ENCODE measurements around the gene MYNN.
"Not testable (repeated sequence)": the region's sequence is repeated elsewhere in the genome, so short reads cannot be mapped to it uniquely, and the experiment has no call there.

The MYNN gene

DNA sequence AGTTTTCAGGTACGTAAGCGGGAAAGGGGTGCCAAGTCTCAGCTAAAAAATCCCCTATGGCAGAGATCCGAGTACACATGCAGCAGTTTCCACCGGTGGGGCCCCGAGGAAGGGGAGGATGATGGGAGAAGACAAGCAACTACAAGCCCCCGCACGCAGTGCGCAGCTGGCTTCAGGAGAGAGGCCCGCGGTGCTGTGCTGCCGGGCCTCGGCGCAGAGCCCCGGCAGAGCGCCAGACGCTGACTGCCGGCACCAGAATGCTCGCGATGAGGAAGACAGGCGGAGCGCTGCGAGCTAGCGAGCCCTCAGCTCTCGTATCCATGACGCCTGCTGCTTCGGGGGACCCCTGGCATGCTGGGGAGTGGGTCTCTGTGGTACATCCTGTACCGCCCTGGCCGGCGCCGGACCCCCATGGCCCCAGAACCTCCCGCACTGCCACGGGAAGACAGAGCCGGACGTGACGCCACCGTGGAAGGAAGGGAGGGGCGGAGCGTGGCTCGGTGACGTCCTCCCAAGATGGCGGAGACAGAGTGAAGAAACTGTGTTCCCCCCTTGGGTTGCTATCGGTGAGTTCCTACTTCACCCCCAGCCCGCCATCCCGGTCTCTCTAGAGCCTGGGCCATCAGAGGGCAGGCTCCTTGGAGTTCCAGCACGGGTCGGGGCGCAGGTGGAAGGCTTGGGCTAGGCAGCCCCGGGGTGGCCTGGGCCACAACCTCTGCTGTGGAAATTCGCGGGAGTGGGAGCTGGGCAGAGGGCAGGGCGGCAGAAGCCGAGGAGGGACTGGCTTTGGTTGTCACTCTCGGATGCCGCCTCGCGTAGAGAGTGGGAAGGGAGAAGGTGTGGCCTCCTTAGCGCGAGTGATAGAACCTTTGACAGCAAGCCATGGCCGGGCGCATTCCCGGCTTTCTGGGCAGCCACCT lies at the start of gene MYNN:
Gene MYNN (plus strand): TSS at position 500 of the 920 bp plus-strand sequence. CDS start 900 bp downstream, outside the sequence.
- DNase-seq, result peak; percentile 73

DNA sequence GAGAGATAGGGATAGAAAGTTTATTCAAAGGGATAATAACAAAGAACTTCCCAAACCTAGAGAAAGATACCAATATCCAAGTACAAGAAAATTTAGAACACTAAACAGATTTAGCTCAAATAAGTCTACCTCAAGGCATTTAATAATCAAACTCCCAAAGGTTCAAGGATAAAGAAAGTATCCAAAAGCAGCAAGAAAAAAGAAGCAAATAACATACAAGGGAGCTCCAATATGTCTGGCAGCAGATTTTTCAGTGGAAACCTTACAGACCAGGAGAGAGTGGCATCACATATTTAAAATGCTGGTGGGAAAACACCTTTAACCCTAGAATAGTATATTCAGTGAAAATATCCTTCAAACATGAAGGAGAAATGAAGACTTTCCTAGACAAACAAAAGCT lies 41.3 kb upstream of the MYNN start:
- not testable (repeated sequence) for DNase-seq

DNA sequence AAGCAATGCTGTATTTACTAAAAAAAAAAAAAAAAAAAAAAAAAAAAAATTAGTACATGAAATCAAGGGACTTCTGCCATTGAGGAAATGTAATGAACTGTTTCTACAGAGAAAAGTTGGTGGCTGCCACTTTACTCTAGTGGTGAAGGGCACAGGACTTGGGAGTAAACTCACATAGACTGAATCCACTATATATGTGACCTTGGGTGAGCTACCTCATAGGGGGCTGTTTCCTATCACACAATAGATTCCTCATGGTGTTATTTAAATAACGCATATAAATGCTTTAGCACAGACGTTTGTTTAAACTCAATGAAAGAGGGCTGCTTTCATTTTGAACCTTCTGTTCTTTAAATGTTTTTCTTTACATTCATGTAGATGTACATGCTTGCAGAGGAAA lies 34.1 kb upstream of the MYNN start:
- DNase-seq, result no peak

DNA sequence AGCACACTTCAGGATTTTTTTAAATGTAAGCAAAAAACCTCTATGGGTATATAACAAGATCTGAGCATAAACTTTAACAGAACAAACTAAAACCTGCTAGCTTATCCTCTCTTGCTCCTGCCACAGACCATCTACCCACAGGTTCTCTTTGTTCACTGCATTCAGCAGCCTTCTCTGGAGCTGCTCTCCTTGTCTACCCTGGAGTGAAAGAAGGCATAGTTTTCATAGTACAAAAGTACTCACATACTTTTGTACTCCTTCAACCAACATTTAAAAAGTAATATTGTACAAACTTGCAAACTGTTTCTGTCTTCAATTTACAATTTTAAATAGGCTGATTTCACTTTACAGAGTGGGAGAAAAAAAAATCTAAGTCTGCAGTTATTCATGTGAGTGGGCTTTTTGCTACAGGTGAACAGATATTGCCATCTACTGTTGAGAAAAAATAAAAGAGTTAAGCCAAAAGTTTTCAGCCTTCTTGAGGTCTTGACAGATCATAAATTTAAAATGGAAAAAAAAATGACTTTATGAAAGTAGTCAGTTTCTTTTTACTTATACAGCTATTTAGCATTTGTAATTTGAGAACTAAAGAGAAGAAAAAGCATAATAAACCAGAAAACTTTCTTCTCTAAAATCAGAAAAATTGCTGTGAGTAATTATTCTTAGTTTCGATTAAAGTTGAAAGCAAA lies 28.7 kb upstream of the MYNN start:
- no peak for DNase-seq

DNA sequence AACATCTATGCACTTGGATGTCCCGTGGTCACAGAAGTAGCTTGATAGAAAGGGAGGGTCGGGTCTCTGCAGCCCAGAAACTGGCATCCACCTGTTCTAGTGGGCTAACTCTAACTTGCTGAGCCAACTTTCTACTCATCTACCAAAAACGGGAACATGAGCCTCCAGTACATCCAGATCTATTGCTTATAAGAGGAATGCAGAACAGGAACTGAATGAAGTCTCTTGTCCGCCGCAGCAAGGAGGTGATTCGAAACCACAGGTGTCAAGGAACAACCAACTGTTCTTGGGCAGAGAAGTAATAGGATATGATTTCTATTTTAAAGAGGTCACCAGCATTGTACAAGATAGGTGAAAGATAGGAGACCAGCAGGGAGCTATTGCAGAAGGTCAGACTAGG lies 26.3 kb upstream of the MYNN start:
- DNase-seq, result no peak

DNA sequence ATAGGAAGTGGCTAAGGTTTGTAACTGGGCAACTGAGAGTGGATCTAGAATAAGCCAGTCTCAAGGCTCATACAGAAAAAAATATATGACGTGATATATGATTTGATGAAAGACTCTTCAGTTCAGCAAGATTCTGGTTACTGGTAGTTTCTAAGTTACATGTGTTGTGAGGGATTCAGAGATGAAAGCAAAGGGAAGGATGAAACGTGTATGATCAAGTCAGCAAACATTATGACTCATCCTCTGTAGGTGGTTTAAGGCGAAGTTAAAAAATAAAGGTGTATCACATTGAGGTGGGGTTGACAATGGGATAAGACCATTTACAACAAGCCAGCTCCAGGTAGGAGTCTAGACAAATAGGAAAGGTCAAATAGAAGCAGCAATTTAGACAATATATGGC lies 24.5 kb upstream of the MYNN start:
- DNase-seq, result no peak

DNA sequence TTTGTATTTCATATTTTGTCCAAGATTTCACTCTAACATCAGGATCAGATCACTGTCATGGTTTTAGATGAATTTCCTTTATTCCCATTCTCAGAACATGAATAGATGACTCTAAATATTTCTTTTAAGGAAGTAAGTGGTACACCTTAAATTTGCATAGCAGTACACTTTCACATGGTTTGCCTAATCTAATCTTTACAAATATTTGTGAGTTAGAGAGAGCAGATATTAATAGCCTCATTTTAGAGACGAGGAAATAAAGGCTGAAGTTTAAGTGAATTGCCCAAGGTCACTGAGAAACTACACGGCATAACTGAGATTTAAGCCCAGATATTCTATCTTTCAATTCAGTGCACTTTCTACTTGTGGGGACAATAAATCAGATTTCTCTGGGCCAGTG lies 22.5 kb upstream of the MYNN start:
- DNase-seq, result no peak

DNA sequence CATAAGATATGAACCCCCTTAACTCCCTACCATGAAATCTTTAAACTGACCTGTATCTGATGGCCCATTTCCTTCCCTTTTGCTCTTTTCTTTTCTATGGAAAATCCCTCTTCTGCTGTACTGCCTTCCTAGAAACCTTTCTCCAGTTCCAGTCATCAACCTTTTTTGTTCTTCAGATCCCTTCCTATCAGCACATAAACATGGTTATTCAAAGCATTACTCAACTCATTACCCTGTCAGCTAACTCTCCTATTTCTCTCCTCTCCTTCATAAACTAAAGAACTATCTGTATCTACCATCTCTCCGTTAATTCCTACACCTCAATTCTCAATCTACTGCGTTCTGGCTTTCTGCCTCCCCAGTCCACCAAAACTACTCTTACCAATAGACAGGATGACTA lies 21.3 kb upstream of the MYNN start:
- no peak for DNase-seq

DNA sequence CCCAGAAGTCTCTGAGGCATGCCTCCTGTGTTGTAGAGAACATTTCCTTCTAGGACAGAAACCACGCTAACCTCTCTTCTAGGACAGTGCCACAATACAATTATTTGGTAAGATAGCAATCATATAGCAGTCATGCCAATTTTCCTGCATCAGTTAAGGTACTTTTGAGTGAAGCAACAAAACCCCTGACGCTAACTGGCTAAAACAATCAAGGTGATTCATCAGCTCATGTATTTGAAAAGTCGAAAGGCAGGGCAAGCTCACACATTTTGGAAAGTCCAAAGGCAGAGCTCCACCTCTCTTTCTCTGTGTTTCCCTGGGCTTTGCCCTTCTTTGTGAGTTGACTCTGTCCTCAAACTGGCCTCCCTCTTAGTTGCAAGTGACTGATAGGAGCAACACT lies 18.5 kb upstream of the MYNN start:
- DNase-seq, result no peak

DNA sequence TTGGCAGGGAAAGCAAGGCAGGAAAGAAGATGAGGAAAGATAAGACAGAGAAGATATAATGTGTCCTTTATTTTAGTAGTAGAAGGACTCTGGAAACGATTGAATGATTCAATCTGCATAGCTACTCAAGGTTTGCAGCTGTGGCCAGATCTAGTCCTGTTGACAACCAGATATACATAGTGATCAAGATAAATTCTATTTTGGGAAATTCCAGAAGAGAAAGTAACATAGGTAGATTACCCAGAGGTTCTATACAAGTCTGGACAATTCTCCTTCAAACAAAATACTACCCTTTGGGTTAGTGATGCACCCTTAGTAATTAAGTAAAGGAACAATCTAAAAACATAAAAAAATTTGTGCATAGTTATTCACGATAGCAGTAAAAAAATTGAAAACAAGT lies 17.7 kb upstream of the MYNN start:
- no peak for DNase-seq

DNA sequence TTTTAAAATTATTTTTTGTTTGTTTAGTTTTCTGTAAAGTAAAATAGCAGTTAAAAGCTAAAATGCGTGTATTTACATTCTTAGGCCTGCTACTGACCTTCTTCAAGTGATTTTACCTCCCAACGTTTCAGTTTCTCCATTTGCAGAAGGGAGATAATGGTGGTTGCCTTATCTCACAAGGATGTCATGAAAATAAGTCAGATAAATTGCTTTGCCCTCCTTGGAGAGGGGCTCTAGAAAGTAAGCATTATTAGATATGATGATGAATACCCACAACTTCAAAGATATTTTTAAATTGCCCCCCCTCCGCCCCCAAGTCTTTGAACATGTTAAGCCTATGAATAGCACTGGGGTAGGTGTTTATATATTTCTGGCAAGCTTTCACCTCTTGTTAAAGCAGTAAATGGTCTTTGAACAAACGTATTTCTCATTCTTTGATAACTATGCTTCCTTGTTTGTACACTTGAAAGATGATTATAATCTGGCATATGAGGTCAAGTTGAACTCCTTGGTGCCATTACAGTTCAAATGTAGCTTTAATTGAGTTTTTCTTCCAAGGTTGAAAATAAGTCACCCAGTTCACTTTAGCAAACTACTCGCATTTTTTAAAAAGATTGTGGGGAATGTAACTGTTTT lies 14.7 kb upstream of the MYNN start:
- DNase-seq, result no peak

DNA sequence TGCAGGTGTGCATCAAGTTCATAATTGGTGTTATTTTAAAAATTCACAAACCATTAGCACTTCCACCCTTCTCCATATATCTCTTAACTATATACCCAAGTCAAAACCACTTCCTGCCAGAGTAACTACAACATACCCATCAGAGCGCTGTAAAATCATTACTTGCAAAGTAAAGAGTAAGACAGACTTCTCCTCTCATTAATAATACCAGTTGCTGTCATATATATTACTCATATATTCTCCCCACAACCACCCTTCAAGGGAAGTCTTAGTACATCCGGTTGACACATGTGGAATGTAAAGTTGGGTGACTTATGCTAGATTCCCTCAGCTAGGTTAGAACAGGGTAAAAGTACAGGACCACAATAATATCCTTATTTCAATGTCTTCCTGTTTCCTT lies 13.9 kb upstream of the MYNN start:
- DNase-seq, result no peak

DNA sequence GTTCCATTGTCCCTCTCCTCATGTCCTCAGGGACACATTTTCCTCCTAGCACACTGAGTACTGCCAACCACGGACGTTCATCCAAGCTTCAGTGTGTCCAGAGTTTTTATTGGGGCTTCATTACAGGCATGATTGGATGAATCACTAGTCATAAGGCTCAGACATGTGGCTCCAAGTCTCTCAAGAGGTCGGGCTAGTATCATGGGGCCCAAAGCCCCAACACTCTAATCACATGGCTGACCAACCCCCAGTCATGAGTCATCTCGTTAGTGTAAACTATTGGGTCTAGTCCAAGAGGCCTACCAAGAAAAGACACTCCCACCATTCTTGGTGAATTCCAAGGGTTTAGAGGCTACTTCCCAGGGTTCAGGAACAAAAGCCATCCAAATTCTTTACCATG lies 12.7 kb upstream of the MYNN start:
- DNase-seq, result no peak

DNA sequence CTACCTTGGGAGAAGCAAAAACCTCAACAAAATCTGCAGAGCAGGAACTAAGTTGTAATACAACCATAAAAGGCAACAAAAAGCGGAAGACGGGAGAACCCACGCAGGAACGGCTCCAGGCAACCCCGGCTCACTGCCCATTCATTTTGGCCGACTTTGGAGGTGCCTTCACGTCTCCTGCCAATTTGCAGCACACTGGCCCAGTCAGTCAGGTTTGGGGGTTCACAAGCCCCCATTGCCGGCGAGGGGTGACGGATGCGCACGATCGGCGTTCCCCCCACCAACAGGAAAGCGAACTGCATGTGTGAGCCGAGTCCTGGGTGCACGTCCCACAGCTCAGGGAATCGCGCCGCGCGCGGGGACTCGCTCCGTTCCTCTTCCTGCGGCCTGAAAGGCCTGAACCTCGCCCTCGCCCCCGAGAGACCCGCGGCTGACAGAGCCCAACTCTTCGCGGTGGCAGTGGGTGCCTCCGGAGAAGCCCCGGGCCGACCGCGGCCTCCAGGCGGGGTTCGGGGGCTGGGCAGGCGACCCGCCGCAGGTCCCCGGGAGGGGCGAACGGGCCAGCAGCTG lies 8.8 kb upstream of the MYNN start:
- no peak for DNase-seq

DNA sequence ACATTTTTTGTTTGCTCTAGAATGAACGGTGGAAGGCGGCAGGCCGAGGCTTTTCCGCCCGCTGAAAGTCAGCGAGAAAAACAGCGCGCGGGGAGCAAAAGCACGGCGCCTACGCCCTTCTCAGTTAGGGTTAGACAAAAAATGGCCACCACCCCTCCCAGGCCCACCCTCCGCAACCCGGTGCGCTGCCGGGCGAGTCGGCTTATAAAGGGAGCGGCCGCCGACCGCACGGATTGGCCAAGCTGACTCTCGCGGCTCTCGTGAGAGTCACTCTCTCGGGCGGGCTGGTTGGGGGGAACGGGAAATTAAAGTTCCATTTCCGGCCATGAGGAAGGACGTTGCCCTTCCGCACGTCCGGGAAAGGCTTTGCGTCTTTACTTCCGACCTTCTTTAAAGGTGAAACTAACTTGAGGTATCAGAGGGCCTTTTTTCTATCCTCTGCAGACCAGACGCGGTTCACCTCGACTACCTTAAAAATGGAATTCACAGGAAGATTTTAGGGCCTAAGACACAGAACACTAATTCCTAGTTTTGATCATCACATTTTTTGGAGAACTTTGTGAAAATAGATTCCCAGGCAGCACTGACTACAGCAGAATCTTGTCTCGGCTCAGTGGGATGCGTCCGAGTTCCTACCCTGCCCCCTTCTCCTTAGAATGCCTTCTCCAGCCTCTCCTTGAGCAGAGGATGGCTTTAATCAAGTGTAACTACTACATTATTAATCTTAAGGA lies 8.1 kb upstream of the MYNN start, which contains the start of gene TERC:
Gene TERC (minus strand): TSS at position 179 of the 731 bp plus-strand sequence.
- peak; percentile 75 for DNase-seq

DNA sequence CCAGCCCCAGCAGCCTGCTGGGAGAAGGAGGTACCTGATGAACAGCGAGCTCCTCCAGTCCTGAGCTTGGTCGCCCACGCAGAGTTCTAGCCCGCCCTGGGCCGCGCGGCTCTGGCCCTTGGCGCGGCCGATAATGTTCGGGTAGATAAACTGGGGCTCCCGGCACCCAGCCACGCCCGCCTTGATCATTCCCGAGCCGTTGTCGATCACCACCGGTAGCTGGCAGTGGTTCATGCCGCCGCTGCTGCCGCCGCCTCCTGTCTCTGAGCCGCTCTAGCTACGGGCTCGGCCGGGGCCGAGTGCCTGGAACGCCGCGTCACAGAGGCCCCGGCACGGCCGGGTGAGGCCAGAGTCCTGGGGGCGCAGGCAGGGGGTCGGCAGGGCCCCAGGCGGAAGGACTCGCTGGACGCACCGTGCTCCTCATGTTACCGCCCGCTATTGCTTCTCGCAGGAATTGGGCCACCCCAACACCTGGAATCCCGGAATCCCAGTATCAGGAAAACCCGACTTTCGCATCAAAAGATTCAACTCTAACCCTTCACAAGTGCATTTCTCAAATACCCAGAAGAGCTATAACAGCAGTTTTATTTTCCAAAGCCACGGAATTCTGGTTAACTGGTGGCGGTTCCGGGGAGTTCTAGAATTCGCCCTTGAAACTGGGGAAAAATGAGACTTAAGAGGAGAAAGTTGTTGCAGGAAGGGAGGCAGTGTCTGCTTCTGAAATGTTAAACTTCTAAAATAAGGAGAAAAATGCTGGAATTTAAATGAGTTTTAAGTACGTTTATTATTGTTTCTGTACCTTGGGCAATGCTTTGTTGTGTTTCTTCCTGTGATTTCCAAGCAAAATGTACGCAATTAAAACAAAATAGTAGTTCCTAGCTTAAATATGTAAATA lies 3.7 kb upstream of the MYNN start, which contains the start of gene ACTRT3:
Gene ACTRT3 (minus strand): TSS at position 275 of the 895 bp plus-strand sequence. CDS start 41 bp downstream, at position 234.
- peak; percentile 17 for DNase-seq

DNA sequence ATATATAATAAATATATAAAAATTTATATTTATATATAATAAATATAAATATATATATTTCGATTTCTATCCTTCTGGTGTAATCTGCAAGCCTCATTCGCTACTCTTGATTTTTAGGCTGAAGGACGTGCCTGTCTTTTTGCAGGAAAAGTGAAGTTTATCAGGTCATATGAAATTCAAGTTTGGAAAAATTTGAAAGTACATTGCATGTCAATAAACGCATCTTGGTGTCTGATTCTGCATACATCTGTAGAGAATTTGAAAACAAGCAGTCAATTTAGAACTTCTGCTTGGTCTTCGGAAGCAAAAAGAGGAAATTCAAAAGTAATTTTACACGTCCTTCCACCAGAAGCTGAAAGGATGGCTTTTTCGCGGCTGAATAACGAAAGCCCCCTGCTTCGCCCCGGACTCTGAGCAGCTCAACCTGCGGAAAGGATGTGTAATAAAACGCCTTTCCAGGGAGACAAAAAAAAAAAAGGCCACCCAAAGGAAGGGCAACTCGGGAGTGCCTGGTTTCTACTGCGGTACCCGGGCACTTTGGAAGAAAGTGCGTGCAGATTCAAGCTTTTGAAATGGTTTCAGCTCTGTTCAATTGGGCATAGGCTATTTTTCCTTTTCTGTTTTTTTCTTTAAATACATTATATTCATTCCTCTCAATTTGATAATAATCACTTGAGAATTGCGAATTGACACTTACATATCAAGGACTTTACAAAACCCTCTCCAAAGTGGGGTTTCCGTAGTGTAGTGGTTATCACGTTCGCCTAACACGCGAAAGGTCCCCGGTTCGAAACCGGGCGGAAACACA lies 1.5 kb upstream of the MYNN start:
- DNase-seq, result peak; percentile 91

DNA sequence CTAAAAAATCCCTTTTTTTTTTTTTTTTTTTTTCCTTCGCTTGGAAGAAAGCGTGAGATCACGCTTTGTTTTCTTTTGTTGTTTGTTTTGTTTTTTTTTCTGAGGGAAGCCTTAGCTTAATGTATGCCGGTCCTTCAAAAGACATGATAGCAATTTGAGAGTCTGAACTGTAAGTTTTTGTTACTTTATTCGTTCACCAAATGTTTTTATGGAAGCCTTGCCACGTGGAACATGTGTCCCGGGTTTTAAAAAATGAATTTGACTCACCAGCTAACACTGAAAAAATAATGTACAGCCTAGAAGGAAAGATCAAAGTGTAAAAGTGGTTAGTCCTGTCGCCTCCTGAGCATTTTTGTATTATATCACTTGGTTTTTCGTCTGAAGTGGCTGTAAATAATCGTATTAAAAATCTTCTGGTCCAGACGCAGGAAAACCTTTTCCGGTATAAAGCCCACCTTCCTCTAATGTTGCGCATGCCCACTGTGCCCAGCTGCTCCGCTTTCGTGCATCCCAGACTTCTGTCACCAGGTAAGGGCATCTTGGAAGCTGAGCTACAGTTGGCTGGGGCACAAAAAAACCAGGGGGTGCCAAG lies 795 bp upstream of the MYNN start:
- DNase-seq, result peak; percentile 61

DNA sequence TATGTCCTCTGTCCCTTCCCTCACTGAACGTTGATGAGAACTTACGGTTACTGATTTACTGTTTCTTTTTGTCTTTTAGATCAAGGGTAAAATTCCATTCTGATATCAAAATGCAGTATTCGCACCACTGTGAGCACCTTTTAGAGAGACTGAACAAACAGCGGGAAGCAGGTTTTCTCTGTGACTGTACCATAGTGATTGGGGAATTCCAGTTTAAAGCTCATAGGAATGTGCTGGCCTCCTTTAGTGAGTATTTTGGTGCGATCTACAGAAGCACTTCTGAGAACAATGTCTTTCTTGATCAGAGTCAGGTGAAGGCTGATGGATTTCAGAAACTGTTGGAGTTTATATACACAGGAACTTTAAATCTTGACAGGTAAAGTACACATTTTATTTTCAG lies 990 bp downstream of the MYNN start:
- DNase-seq, result no peak

DNA sequence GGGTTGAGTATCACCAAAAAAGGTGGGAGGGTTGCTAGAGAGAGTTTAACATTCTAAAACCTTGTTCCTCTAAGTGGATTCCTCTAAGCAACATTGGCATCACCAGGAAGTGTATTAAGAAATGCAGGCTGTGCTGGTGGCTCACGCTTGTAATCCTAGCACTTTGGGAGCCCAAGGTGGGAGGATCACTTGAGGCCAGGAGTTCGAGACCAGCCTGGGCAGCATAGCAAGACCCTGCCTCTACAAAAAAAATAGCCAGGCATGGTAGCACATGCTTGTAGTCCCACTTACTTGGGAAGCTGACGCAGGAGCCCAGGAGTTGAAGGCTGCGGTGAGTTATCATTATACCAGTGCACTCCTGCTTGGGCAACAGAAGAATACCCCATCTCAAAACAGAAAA lies 4.6 kb downstream of the MYNN start:
- no peak for DNase-seq

Measured in NCI-H1436 treated with DMSO at 0.1 percent for 48 hours (cell line).